Endothelial cell of umbilical vein (primary cell): Measurements from ENCODE around the gene ATP9B. TPM values are rescaled to one million over a fixed set of nuclear protein-coding genes. Genes with fewer than 3 reads are reported as not detected.

Source experiments
- BruUV-seq: library from RNA; stranded (reverse); fragments of 400-500 nt; replicated peaks from 2 replicates; lab custom pipeline; 2021; lab: Mats Ljungman, UMichigan
- CTCF ChIA-PET: fragments of 300-600, 350-600 bp; sonication (Branson Sonifier 250); formaldehyde crosslinking; loops from one replicate; lab custom pipeline; 2021; ENCODE audit warnings: antibody characterized with exemption, inconsistent platforms; lab: Charles Lee
- POLR2A ChIA-PET: fragments of 300-600, 350-600 bp; sonication (Branson Sonifier 250); formaldehyde crosslinking; loops from one replicate; lab custom pipeline; 2021; ENCODE audit warnings: antibody characterized with exemption, inconsistent platforms; lab: Charles Lee
- DNase-seq: peaks from one replicate; pipeline ENCODE4 v3.0.0-alpha.2; 2011; ENCODE audit warnings: low read depth, low spot score
- FAIRE-seq: peaks from 2 replicates; lab custom pipeline; 2011; peaks lifted over from hg19 to GRCh38; lab: Jason Lieb, UNC
- H2AFZ ChIP-seq: 2 replicates; pipeline ENCODE4 v1.6.0; 2012; ENCODE audit warnings: low read depth, low read length, control low read depth, inconsistent platforms
- H3K27ac ChIP-seq: 2 replicates; pipeline ENCODE4 v1.5.1; 2011; ENCODE audit warnings: low read depth, mild to moderate bottlenecking, control low read depth, low read length, moderate library complexity; ENCODE audit not compliant: insufficient read depth
- H3K27me3 ChIP-seq, 2 experiments: 2 replicates each; pipeline versions ENCODE4 v1.6.0 to v1.6.1; 2011; ENCODE audit warnings: low read length in 2 of 2, mixed read lengths in 1 of 2; ENCODE audit not compliant: control insufficient read depth in 2 of 2, insufficient read depth in 2 of 2
- H3K36me3 ChIP-seq, 2 experiments: 2 replicates in 1 of 2; 3 replicates in 1 of 2; pipeline ENCODE4 v1.5.1; 2011; ENCODE audit warnings: low read length in 2 of 2, mild to moderate bottlenecking in 1 of 2, moderate library complexity in 1 of 2; ENCODE audit not compliant: control insufficient read depth in 2 of 2, insufficient read depth in 2 of 2; ENCODE audit errors: extremely low read depth in 1 of 2
- H3K4me1 ChIP-seq: 3 replicates; pipeline ENCODE4 v1.5.1; 2011; ENCODE audit warnings: mild to moderate bottlenecking, low read length; ENCODE audit not compliant: control insufficient read depth, insufficient read depth; ENCODE audit errors: extremely low read depth
- H3K4me2 ChIP-seq: 2 replicates; pipeline ENCODE4 v1.6.1; 2011; ENCODE audit warnings: low read length, control low read depth, mixed read lengths; ENCODE audit not compliant: insufficient read depth
- H3K4me3 ChIP-seq, 3 experiments: fragments of 200-600 bp in 1 of 3; sonication (generic), shearing (Covaris generic) in 1 of 3; replicated peaks in 1 of 3; 2 replicates each; pipeline ENCODE4 v1.5.1; 2011 to 2016; ENCODE audit warnings: control low read depth in 3 of 3, low read length in 3 of 3, mild to moderate bottlenecking in 2 of 3, inconsistent platforms in 1 of 3, low read depth in 1 of 3, moderate library complexity in 1 of 3; ENCODE audit not compliant: insufficient read depth in 1 of 3
- H3K79me2 ChIP-seq: 2 replicates; pipeline ENCODE4 v1.6.0; 2012; ENCODE audit warnings: low read length, inconsistent platforms; ENCODE audit not compliant: control insufficient read depth, insufficient read depth
- H3K9ac ChIP-seq: replicated peaks from 2 replicates; pipeline ENCODE3; 2011; ENCODE audit warnings: low read length, control low read depth; ENCODE audit not compliant: insufficient read depth; ENCODE audit errors: extremely low read depth
- H3K9me1 ChIP-seq: replicated peaks from 3 replicates; pipeline ENCODE4 v1.6.0; 2011; ENCODE audit warnings: mild to moderate bottlenecking, low read length; ENCODE audit not compliant: control insufficient read depth, insufficient read depth; ENCODE audit errors: extremely low read depth
- H3K9me3 ChIP-seq: replicated peaks from 2 replicates; pipeline ENCODE4 v1.5.1; 2012; ENCODE audit warnings: low read length, inconsistent platforms; ENCODE audit not compliant: control insufficient read depth, insufficient read depth
- H4K20me1 ChIP-seq: replicated peaks from 2 replicates; pipeline ENCODE3; 2011; ENCODE audit warnings: mild to moderate bottlenecking, low read length; ENCODE audit not compliant: control insufficient read depth, insufficient read depth; ENCODE audit errors: extremely low read depth
- FOS ChIP-seq: IDR thresholded peaks from 2 replicates; pipeline ENCODE4 v1.6.1; 2011; ENCODE audit warnings: mild to moderate bottlenecking, low read length, moderate library complexity, borderline replicate concordance; ENCODE audit not compliant: insufficient read depth
- GATA2 ChIP-seq: IDR thresholded peaks from 2 replicates; pipeline ENCODE4 v1.7.0; 2011; ENCODE audit warnings: low read depth, mild to moderate bottlenecking, moderate library complexity, mixed read lengths, low read length; ENCODE audit not compliant: insufficient read length, insufficient read depth
- JUN ChIP-seq: IDR thresholded peaks from 2 replicates; pipeline ENCODE4 v1.6.1; 2011; ENCODE audit warnings: borderline replicate concordance, low read depth; ENCODE audit not compliant: insufficient read length, insufficient read depth
- MYC ChIP-seq: IDR thresholded peaks from one replicate; pipeline ENCODE4 v1.6.1; 2011; ENCODE audit warnings: mild to moderate bottlenecking, low read depth, low read length
- POLR2A ChIP-seq: IDR thresholded peaks from 2 replicates; pipeline ENCODE4 v1.6.1; 2012; ENCODE audit warnings: low read depth, mild to moderate bottlenecking, control low read depth, low read length
- POLR2AphosphoS5 ChIP-seq: IDR thresholded peaks from 2 replicates; pipeline ENCODE4 v1.6.1; 2012; ENCODE audit warnings: low read depth, mild to moderate bottlenecking, control low read depth, low read length, moderate library complexity; ENCODE audit not compliant: insufficient read depth
- dilution Hi-C: fragments of 300-500 bp; cut with MboI; formaldehyde crosslinking; loops from one replicate; pipeline ENCODE4 v1.15.0; 2019; ENCODE audit warnings: low sequenced_read_pairs; ENCODE audit not compliant: extremely low pct_ligation_motif_present
- intact Hi-C: fragments of 100-400 bp; cut with micrococcal nuclease; formaldehyde crosslinking; loops from one replicate; pipeline ENCODE4 v1.10.0; 2022
- polyA plus RNA-seq, 4 experiments: library from polyadenylated mRNA; depleted of rRNA in 3 of 4; stranded (reverse) in 3 of 4; unstranded in 1 of 4; fragments of >200 nt; gene quantifications; 2 replicates each; pipeline versions ENCODE4 v1.2.1 to v1.2.3, GENCODE V29; 2011 to 2012; ENCODE audit warnings: missing spikeins in 1 of 4
- total RNA-seq: library from RNA; stranded (reverse); gene quantifications from 2 replicates; pipeline ENCODE4 v1.2.3, GENCODE V29; 2021
- TF ChIP-seq, protein P1 (sequence below), 2 donors: IDR thresholded peaks; 1 replicate in 1 of 2; 2 replicates in 1 of 2; pipeline ENCODE4 v1.5.1; 2011; ENCODE audit warnings: low read length in 2 of 2, mild to moderate bottlenecking in 2 of 2, moderate library complexity in 2 of 2, control low read depth in 1 of 2, inconsistent platforms in 1 of 2, low read depth in 1 of 2; ENCODE audit not compliant: insufficient read depth in 1 of 2; ENCODE audit errors: extremely low read depth in 1 of 2
- TF ChIP-seq, protein P2 (sequence below): IDR thresholded peaks from 2 replicates; pipeline ENCODE4 v1.6.1; 2011; ENCODE audit not compliant: insufficient read depth, insufficient read length

Gene ATP9B
- total and polyA plus RNA-seq, 2 donors (not counting 3 experiments of a cell fraction or from before 2014, with no cell fraction given), result 14.6 to 18.2 TPM

DNA sequence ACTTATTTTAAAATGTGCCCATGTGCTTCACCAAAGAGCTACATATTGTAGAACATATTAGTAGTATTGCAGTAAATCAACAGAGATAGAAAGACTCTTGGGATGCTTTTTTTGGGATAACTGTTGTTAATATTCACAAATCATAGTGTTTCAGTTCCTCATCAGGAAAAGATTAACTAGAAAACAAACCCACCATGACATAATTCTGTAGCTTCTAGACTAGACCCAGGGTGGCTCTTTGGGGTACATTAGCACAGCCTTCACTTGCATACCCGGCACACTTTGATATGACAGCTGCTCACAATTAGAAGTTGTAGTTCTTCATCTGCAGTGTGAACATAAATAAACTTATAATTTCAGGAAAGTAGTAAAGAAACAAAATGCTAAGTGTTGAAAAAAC lies 154.2 kb downstream of the ATP9B start:
- TF ChIP-seq POLR2A, result no peak
- no peak for TF ChIP-seq FOS
- TF ChIP-seq, protein P1, sequence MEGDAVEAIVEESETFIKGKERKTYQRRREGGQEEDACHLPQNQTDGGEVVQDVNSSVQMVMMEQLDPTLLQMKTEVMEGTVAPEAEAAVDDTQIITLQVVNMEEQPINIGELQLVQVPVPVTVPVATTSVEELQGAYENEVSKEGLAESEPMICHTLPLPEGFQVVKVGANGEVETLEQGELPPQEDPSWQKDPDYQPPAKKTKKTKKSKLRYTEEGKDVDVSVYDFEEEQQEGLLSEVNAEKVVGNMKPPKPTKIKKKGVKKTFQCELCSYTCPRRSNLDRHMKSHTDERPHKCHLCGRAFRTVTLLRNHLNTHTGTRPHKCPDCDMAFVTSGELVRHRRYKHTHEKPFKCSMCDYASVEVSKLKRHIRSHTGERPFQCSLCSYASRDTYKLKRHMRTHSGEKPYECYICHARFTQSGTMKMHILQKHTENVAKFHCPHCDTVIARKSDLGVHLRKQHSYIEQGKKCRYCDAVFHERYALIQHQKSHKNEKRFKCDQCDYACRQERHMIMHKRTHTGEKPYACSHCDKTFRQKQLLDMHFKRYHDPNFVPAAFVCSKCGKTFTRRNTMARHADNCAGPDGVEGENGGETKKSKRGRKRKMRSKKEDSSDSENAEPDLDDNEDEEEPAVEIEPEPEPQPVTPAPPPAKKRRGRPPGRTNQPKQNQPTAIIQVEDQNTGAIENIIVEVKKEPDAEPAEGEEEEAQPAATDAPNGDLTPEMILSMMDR (IDR thresholded peaks at IDR 0.05; ENCODE audit: extremely low read depth in 1 of 2, insufficient read depth in 1 of 2, low read depth in 1 of 2, low read length in 2 of 2), result no peak
- no peak for TF ChIP-seq MYC
- no peak for TF ChIP-seq JUN
- TF ChIP-seq, protein P2, sequence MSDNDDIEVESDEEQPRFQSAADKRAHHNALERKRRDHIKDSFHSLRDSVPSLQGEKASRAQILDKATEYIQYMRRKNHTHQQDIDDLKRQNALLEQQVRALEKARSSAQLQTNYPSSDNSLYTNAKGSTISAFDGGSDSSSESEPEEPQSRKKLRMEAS, result no peak
- TF ChIP-seq GATA2, result no peak
- no peak for TF ChIP-seq POLR2AphosphoS5
- FAIRE-seq (no peak), DNase-seq (no peak)
- H3K79me2 ChIP-seq, result no peaks in the 10 kb centered on the region
- dilution Hi-C loops (no loop called here), intact Hi-C loops (no loop called here)
- no peaks in the 10 kb centered on the region for H3K9me1 ChIP-seq
- H3K9ac ChIP-seq, result no peak overlapping the region
- no peak overlapping the region for H3K4me3 ChIP-seq
- no peak overlapping the region for H3K4me2 ChIP-seq
- no peak overlapping the region for H3K27ac ChIP-seq
- no TSS peak for BruUV-seq
- ChIA-PET CTCF (no interaction called here), POLR2A (no interaction called here)
- no peaks in the 10 kb centered on the region for H4K20me1 ChIP-seq
- no peaks in the 10 kb centered on the region for H3K36me3 ChIP-seq
- H3K27me3 ChIP-seq, result no peaks in the 10 kb centered on the region
- H3K9me3 ChIP-seq, result no peaks in the 10 kb centered on the region
- no peaks in the 10 kb centered on the region for H3K4me1 ChIP-seq
- no peak overlapping the region for H2AFZ ChIP-seq
